MCF 10A (cell line): ENCODE measurements around the gene ANKRD44. TPM values are rescaled to one million over a fixed set of nuclear protein-coding genes. Genes with fewer than 3 reads are reported as not detected.

ENCODE experiments used
- BruUV-seq: library from RNA; stranded (reverse); fragments of 400-500 nt; replicated peaks from 2 replicates; lab custom pipeline; 2021; lab: Mats Ljungman, UMichigan
- CTCF ChIA-PET: fragments of 300-600 bp; sonication (Branson Sonifier 250); formaldehyde crosslinking; extraction: SDS; loops from one replicate; lab custom pipeline; 2021; ENCODE audit warnings: antibody characterized with exemption, inconsistent platforms; lab: Yijun Ruan, JAX
- POLR2A ChIA-PET: fragments of 300-600, 350-650 bp; sonication (Branson Sonifier 250); formaldehyde crosslinking; extraction: SDS; loops from one replicate; lab custom pipeline; 2020; ENCODE audit warnings: antibody characterized with exemption, inconsistent platforms; lab: Yijun Ruan, JAX
- DNase-seq: peaks from one replicate; pipeline ENCODE4 v3.0.0-alpha.2; 2018; ENCODE audit not compliant: unreplicated experiment
- H3K27ac Mint-ChIP-seq: one replicate; pipeline ENCODE4 v1.8.0; 2022; ENCODE audit warnings: mild to moderate bottlenecking, low read depth, mixed read lengths; ENCODE audit not compliant: unreplicated experiment
- H3K27me3 Mint-ChIP-seq: one replicate; pipeline ENCODE4 v1.8.0; 2022; ENCODE audit warnings: mixed read lengths; ENCODE audit not compliant: insufficient read depth, unreplicated experiment
- H3K36me3 Mint-ChIP-seq: one replicate; pipeline ENCODE4 v1.8.0; 2022; ENCODE audit warnings: mild to moderate bottlenecking, moderate library complexity, mixed read lengths; ENCODE audit not compliant: insufficient read depth, unreplicated experiment
- H3K4me1 Mint-ChIP-seq: one replicate; pipeline ENCODE4 v1.8.0; 2022; ENCODE audit warnings: mixed read lengths; ENCODE audit not compliant: insufficient read depth, unreplicated experiment
- H3K4me3 Mint-ChIP-seq: one replicate; pipeline ENCODE4 v1.8.0; 2022; ENCODE audit warnings: mild to moderate bottlenecking, moderate library complexity, mixed read lengths; ENCODE audit not compliant: unreplicated experiment
- H3K9me3 Mint-ChIP-seq: one replicate; pipeline ENCODE4 v1.8.0; 2022; ENCODE audit warnings: mixed read lengths; ENCODE audit not compliant: unreplicated experiment
- CTCF ChIP-seq: fragments of 200-600 bp; IDR thresholded peaks from one replicate; pipeline ENCODE4 v1.8.0; 2022; ENCODE audit warnings: antibody characterized with exemption, mild to moderate bottlenecking; ENCODE audit not compliant: unreplicated experiment
- intact Hi-C: fragments of 100-400 bp; cut with micrococcal nuclease; formaldehyde crosslinking; loops from 2 replicates; pipeline ENCODE4 v1.14.1; 2022
- total RNA-seq: library from RNA; stranded (reverse); gene quantifications from 2 replicates; pipeline ENCODE4 v1.2.3, GENCODE V29; 2022

Gene ANKRD44
- total RNA-seq, 1 experiment from 2014 or later, result 6.9 TPM

GRCh38 chr2:197052356-197052755, 258.2 kb downstream of the ANKRD44 start:
- ChIA-PET POLR2A (no interaction called here), CTCF (interaction anchor here (1.1 to 1.5 kb wide), 2 partner anchors 11 to 35 kb away, joined by 3 to 7 read pairs; no protein-coding TSS in a partner anchor)
- Mint-ChIP-seq H3K36me3 (no peaks in the 10 kb centered on the region), H3K27me3 (no peaks in the 10 kb centered on the region), H3K4me3 (no peak overlapping the region), H3K27ac (no peak overlapping the region), H3K9me3 (peaks cover 7% of the 10 kb centered on the region), H3K4me1 (no peaks in the 10 kb centered on the region)
- TF ChIP-seq CTCF, result no peak
- intact Hi-C loops, result no loop called here
- no TSS peak for BruUV-seq
- no peak for DNase-seq

- Mint-ChIP-seq H3K27ac (no peak overlapping the region), H3K36me3 (no peaks in the 10 kb centered on the region), H3K9me3 (no peaks in the 10 kb centered on the region), H3K4me1 (no peaks in the 10 kb centered on the region), H3K27me3 (no peaks in the 10 kb centered on the region), H3K4me3 (no peak overlapping the region)
- intact Hi-C loops, result no loop called here
- CTCF ChIA-PET, result interaction anchor here (0.6 to 0.8 kb wide), 5 partner anchors 64 to 956 kb away, joined by 3 to 5 read pairs (median 3); no protein-coding TSS in a partner anchor
- no TSS peak for BruUV-seq
- no peak for DNase-seq
- POLR2A ChIA-PET, result no interaction called here
- no peak for TF ChIP-seq CTCF
Observed at GRCh38 chr2:197045115-197045514, 265.5 kb downstream of the ANKRD44 start.

- intact Hi-C loops, result no loop called here
- no peak for TF ChIP-seq CTCF
- H3K27me3 Mint-ChIP-seq, result no peaks in the 10 kb centered on the region
- no peaks in the 10 kb centered on the region for H3K4me1 Mint-ChIP-seq
- CTCF ChIA-PET, result interaction anchor here (0.6 kb wide), 2 partner anchors 189 to 197 kb away, joined by 3 to 4 read pairs; no protein-coding TSS in a partner anchor
- H3K27ac Mint-ChIP-seq, result no peak overlapping the region
- POLR2A ChIA-PET, result interaction anchor here (0.6 kb wide), 1 partner anchor 117 kb away, joined by 3 read pairs; no protein-coding TSS in a partner anchor
- H3K9me3 Mint-ChIP-seq, result no peaks in the 10 kb centered on the region
- DNase-seq, result no peak
- no peak overlapping the region for H3K4me3 Mint-ChIP-seq
- no peaks in the 10 kb centered on the region for H3K36me3 Mint-ChIP-seq
- BruUV-seq, result no TSS peak
Observed at GRCh38 chr2:197042739-197043196, 267.8 kb downstream of the ANKRD44 start.

- DNase-seq, result peak; percentile 6
- H3K27me3 Mint-ChIP-seq, result no peaks in the 10 kb centered on the region
- no peaks in the 10 kb centered on the region for H3K36me3 Mint-ChIP-seq
- H3K27ac Mint-ChIP-seq, result no peak overlapping the region
- BruUV-seq, result no TSS peak
- peak; percentile 11 for TF ChIP-seq CTCF
- CTCF ChIA-PET, result no interaction called here
- POLR2A ChIA-PET, result no interaction called here
- H3K9me3 Mint-ChIP-seq, result no peaks in the 10 kb centered on the region
- intact Hi-C loops, result loop anchor here (1.0 kb wide), 1 partner anchor 188 kb away; no protein-coding TSS in a partner anchor
- H3K4me3 Mint-ChIP-seq, result no peak overlapping the region
- no peaks in the 10 kb centered on the region for H3K4me1 Mint-ChIP-seq
Observed at GRCh38 chr2:197037863-197038398, 272.6 kb downstream of the ANKRD44 start.
